Epithelial cell of prostate (primary cell): Measurements from ENCODE around the gene DDX31.

Experiments used
- DNase-seq: peaks from one replicate; pipeline ENCODE4 v3.0.0-alpha.2; 2011; ENCODE audit warnings: low read depth, low spot score
- H3K27ac ChIP-seq: fragments of 450-650 bp; 2 replicates; pipeline ENCODE4 v1.5.1; 2017; ENCODE audit warnings: mild to moderate bottlenecking

DDX31 gene

DNA sequence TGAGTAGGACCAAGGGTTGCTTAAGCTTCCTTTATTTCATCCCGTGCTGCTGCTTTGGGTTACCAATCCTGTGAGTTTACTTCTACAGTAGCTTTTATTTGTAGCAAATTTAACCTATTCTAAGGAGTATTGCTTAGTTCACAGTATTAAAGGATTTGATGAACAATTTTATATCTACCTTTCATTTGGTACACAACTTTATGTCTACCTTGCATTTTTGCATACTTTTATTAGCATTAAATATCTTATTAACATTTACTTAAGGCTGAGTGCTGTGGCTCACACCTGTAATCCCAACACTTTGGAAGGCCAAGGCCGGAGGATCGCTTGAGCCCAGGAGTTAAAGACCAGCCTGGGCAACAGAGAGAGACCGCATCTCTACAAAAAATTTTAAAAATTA lies 4.7 kb upstream of the DDX31 start:
- H3K27ac ChIP-seq: no peak overlapping the region
- DNase-seq: no peak

DNA sequence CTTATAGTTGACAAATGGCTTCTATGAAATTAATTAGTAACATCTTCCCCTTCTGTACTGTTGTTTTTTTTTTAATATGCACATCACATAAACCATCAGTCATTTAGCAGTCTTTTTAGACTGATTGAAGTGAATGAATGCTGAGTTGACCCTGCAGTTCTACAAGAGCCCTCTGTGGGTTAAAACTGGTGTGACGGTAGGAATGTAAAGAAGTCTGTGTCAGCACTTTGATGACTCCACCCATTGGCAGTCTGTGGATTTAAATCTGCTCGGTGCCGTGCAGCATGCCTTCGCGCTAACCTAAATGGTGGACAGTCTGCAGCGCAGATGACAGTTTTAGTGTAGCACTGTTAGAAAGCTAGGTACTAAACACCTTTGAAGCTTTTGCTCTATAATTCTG lies 3.6 kb upstream of the DDX31 start:
- H3K27ac ChIP-seq: peak overlapping the region; percentile 97
- no peak for DNase-seq

DNA sequence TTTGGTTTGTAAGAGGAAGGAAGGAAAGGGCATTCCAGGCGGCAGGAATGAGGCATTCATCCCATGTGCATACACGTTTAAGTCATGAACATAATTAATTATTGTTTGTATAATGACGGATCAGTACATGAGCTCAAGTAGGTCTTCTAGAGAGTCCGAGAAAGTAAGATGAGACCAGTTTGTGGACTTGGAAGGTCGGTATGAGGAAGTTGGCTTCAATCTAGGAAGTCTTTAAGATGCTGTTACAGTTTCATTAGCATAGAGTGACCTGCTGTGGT lies 2.6 kb upstream of the DDX31 start:
- no peak for DNase-seq
- peak overlapping the region; percentile 97 for H3K27ac ChIP-seq

DNA sequence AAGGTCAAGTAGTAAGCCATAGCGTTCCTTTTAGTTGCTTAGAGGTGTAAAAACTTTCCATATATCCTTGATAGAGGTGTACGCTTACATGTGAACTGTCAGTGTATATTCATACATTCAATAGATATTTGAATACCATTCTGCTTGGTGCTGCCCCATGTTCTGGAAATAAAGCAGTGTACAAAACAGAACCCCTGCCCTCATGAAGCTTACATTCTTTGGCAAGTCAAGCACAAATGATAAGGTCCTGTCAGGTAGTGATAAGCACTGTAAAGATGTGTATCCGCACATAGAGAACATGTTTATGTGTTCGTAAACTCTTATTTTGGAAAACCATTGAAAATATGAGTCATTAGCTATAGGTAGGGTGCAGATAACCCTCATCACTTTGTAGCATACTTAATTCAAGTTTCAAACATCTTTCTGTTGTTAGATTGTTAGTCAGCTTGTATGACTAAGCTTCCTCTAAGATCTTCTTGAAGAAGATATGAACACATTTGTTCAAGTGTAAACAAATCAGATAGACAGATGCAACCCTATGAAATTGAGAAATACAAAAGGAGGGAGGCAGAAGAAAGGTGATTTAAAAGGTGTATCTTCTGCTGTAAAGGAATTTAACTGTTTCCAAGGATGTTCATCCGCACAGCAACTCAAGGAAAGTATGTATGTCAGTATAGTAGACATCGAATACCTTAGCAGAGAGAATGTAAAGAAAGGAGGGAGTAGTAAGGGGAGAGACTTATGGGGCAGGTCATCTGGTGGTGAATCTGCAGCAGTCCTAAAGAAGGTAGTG lies 2.0 kb upstream of the DDX31 start:
- DNase-seq: no peak
- H3K27ac ChIP-seq: peak overlapping the region; percentile 97

DNA sequence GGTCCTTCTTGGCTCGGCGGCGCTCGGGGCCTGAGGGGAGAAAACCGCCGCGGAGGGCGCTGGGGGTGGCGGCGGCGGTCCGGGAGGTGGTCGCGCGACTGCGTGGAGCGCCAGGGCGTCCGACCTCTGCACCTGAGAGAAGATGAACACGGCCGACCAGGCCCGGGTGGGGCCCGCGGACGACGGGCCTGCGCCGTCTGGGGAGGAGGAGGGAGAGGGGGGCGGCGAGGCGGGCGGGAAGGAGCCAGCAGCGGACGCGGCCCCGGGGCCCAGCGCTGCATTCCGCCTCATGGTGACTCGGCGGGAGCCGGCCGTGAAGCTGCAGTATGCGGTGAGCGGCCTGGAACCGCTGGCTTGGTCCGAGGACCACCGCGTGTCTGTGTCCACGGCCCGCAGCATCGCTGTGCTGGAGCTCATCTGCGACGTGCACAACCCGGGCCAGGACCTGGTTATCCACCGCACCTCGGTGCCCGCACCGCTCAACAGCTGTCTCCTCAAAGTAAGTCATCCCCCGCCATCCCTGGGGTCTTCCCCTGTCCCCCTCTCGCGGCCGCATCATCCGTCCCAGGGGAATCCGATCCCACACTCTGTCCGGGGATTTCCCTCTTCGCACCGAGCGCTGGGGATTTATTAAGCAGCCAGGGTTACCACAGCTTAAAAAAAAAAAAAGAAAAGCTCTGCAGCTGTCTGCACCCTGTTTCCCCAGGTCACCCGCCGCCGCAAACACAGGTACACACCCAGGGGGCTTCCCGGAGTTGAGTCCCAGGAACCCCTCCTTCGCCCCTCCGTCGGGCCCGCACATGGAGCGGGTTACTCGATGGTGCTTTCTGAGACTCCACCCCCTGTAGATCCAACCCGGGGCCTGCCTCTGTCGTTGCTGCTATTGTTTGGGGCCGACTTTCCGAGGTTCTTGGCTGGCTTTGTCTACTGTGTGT lies 941 bp upstream of the DDX31 start, which contains the start of gene GTF3C4:
Gene GTF3C4, plus strand, starts transcription at position 8 of the 935 bp plus-strand sequence. Its CDS starts 135 bp downstream, at position 143.
- peak within 1 kb of the TSS; percentile 97 for H3K27ac ChIP-seq
- no peak for DNase-seq

DNA sequence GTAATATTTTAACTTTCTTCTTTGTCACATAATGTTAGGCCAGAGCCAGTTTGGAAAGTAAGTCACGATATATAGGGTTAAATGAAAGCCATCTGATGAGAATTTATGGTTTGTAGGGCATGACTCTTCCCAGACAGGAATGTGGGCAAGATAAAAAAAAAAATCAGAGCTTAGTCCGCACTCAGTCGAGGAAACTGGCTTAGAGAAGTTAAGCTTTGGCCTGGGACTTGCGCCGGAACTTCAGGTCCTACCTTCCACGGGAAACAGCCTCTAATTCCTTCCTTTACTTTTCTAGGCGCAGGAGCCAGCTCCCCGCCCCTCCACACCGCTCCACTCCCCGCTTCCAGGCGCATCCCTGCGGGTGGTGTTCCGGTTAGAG lies 475 bp downstream of the DDX31 start:
- DNase-seq: no peak
- H3K27ac ChIP-seq: peak overlapping the region; percentile 97

DNA sequence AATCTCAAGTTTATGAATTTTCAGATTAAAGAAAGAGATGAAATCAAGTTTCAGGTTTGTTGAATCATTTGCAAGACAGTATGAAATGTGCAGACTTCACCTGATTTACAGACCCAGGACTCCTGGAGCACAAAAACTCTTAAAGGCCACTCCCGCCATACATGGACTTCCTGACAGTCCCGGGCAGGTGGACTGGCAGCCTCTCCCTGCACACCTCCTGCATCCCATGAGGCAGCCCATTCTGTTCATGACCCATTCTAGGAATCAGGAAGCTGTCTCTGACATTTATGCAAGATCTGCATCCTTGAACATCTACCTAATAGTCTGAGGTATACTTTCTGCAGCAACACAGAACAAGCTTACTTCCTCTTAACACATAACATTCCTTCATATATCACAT lies 5.9 kb downstream of the DDX31 start:
- no peak for DNase-seq
- no peak overlapping the region for H3K27ac ChIP-seq

DNA sequence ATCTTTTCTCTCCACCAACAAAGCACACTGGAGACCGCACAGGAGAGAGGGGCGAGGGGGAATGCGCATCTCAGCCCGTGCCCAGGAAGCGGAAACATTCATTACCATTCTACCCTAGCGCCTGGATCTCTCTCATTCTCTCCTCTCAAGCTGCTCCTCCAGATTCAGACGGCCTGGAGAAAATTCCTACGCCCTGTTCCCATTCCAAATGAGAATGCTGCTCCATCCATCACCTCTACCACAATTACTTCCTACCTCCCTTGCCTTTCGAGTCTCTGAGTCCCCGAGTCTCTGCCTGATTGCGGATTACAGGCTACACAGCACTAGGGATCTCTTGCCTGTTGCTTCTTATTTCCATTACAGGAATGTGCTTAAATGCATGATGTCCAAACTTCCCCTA lies 6.7 kb downstream of the DDX31 start:
- no peak overlapping the region for H3K27ac ChIP-seq
- no peak for DNase-seq

DNA sequence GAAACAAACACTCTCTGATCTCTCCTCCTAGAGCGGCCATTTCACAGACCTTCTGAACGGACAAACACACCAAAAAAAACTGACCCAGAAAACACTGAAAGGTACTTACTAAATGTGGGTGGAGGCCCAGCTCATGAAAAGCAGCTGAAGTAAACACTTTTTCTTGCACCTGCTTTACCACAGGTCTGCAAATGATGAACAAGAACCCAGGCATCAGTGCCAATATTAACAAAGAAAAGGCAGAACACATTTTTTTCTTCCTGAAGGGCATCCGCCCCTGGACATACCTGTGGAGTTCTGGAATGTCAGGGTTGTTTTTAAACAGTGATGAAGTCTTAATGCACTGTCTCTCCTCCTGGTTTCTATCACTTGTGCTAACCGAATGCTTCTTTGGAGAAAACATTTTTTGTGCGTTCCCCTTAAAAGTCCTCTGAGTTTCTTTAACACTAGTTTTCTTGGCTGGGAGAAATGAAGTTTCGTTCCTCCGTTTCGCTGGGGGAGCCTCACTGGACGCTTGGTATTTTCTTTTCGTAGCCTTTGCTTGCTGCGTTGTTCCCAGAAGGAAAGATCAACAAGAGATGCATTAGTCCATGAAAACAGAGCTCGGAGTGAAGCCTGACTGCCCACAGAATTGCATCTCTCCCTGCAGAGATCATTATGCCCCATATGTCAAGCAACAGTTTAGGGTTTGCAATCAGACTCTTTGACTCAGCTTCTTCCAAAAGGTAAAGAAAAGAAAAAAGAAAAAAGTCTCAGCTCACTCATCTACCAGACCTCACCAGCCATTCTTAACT lies 7.4 kb downstream of the DDX31 start:
- no peak overlapping the region for H3K27ac ChIP-seq
- no peak for DNase-seq

DNA sequence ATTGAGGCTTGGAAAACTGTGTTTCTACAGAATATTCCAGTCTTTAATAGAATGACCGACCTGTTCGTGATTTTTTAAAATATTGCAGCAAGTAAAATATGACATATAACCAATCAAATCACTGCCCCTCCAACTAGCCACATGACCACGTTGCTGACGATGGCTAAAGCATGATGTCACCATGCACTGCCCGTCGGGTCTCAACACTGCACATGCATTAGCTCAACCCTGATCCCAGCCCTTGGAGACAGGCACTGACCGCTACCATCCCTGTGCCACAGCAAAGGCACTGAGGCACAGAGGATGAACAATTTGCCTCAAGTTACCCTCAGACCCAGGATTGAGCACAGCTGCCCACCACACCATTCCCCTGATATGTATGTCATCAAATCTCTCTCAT lies 13.5 kb downstream of the DDX31 start:
- DNase-seq: no peak
- H3K27ac ChIP-seq: no peak overlapping the region

DNA sequence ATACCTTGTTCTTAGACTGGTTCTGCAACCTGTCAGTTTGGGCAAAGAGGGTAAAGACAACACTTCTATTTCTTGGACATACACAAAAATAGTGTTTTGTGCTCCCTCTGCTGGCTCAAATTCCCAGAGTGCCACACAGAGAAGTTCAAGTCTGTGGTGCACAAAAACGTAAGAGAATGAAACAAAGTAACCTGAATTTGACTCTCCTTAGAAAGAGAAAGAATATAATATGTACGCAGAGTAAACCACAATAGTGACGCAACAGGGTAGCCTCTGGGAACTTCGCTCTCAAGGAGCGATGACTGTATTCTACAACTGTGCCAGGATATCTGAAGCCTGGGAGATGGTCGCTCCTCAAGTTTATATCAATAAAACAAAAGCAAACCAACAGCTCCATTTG lies 18.5 kb downstream of the DDX31 start:
- no peak for DNase-seq
- H3K27ac ChIP-seq: no peak overlapping the region

DNA sequence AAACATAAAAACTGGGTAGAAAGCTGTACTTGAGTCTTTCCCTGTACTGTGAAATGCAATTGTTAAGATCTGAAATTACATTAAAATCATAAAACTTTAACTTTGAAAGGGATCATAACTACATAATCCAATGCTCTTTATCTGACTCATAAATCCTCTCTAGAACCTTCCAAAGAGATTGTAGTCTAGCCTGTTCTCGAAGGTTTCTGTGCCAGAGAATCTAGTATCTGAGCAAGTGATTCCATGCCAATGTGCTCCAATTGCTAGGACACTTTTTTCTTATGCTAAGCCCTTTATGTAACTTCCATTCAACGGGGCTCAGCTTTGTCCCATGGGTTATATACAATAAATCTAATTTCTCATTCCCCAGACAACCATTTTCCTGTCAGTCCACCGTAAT lies 21.1 kb downstream of the DDX31 start:
- DNase-seq: no peak

DNA sequence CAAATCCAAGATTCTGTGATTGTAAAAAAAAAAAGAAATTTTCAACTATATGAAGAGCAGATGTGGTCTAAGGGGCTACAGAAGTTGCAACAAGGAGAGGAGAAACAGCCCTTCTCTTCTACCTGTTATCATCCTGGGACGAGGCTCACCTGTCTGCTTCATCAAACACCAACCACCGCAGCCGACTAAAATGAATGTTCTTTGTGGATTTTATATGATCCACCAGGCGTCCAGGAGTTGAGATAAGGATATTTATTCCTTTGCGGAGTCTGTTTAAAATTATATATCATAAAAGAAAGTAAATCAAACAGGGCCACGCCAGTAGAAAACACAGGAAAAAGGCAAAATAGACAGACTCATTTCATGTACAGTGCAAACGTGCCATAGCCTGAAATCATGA lies 21.5 kb downstream of the DDX31 start:
- no peak overlapping the region for H3K27ac ChIP-seq
- no peak for DNase-seq

More for the DNA sequence above, 21.1 kb downstream of the DDX31 start:
- no peak overlapping the region for H3K27ac ChIP-seq

DNA sequence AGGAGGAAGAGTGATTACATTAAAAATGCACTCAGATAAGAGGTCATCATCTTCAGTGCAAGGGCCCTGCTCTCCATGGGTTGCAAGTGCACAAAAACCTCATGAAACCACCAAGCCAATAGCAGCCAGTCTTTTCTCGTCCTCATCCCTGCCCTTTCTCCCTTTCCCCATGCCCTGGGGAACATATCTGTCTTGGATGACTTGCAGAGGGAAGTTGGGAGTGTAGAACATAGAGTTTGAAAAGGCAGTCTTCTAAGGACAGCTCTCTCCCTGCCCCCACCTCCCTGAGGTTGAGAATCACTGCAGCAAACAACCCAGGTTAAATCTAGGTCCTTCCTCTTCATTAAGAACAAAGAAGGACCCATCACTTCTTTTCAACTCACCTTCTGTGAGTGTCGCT lies 22.0 kb downstream of the DDX31 start:
- no peak for DNase-seq
- no peak overlapping the region for H3K27ac ChIP-seq

DNA sequence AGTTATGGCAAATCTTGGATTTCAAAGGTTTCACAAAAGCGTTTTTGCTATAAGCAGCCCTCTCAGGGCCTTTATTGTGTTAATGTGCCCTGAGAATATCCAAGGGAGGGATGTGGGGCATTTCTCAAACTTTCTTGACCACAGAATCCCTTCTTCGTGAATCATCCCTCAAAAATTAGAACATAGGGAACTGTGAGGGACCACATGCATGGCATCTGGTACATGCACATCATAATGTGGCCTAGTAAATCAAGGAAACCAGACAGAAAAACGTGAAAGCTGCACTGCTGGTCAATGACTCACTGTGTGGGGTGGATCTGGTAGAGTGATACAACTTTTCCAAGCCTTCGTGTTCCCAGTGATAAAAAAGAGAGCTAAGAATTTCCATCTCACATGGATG lies 22.4 kb downstream of the DDX31 start:
- DNase-seq: no peak
- H3K27ac ChIP-seq: no peak overlapping the region

DNA sequence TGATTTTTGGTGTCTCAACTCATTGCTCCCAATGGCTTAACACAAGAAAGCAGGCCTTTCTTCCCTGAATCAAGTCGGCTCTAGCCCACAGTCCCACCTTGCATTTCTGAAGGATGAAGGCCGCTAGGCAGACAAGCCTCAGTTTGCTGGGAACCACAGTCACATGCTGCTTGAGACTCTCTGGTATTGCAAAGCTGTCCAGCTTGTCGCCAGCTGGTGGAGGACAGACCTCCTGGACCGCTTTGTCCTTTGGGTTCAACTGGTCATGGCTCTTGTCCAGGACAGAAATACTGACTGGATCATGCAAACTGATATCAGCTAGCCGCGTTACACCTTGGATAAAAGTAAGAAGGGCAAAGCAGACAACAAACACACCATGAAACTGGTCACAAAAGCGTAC lies 23.1 kb downstream of the DDX31 start:
- DNase-seq: no peak
- H3K27ac ChIP-seq: no peak overlapping the region

DNA sequence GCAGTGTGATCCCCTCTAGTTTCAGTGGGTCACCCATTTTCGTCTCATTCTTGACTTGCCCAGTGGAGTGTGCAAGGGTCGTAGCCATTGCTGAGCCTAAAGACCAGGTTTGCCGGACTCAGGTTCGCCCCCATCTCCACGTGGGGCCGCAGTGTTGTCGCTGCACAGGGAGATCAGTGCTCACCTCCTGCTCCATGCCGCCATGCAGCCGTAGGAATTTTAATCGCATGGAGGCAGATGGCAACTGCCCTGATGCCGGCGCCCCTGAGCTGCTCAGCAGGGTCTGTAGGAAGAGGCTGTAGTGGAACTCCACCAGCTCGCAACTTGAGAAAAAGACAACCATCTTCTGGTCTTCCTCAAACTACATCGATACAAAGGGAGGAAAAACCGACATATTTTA lies 24.1 kb downstream of the DDX31 start:
- H3K27ac ChIP-seq: no peak overlapping the region

DNA sequence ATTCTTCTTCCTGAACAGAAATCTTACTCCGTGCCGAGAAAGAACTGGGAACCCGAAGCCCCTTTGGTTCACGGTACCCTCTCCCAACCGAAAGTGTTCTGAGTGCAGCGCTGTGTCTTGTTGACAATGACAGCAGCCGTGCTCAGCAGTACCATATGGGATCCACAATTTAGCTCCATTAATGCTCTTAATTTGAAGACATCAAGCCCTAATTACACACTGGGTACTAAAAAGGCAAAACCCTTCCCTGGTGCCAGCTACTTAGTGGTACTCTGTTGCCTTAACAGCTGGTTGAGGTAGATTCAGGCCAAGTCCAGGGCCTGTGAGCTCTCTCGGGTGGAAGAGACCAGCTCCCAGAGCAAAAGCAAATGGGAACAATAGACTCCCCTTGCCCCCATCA lies 24.5 kb downstream of the DDX31 start:
- H3K27ac ChIP-seq: no peak overlapping the region
- DNase-seq: no peak

More for the DNA sequence above, 24.1 kb downstream of the DDX31 start:
- DNase-seq: no peak

DNA sequence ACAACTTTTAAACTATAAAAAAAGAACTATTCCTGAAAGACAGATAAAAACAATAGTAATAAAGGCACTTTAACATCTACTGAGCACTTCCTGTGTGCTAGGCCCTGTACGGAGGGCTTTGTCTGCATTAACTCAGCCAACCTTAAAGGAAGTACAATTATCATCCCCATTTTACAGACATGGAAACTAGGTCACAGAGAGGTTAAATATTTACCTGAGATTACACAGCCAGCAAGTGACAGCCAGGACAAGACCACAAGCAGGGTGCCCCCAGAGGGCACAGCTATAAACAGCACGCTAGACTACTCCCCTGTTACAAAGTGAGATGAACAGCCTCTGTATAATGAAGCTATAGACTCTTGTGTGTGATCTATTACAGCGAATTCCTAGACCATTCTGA lies 25.5 kb downstream of the DDX31 start:
- DNase-seq: no peak
- H3K27ac ChIP-seq: no peak overlapping the region

DNA sequence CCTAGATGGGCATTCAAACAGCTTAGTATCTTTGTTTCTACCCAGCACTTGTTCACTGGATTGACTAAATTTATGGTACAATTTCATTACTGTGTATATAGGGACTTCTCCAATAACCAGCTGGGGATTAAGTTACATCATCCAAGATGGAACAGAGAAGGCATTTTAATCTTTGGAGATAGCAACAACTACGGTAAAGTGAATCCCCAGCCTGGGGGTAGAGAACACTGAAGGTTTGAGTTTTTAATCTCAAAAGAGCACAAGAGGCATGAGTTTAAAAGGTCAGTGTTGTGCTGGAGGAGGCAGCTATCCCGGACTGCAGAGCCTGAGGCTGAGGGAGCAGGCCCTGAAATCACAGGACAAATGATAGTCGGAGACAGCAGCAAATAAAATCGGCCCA lies 28.6 kb downstream of the DDX31 start:
- no peak overlapping the region for H3K27ac ChIP-seq
- DNase-seq: no peak

DNA sequence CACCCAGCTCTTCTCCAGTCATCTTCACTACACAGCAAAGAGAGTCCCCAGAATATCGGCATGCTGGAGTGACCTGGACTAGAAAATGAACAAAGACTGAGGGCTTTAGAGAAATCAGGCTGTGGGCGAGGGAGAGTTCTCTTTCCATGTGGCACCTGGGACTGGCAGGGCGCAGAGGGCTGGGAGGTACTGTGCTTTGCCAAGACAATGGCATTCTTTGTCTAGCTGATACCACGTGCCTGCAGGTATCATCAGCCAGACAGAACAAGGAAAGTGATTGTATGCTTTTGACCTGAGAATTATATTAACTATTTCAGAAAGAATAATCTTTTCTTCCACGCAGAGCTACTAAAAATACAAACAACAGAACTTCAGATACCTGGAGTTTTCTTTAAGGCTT lies 30.5 kb downstream of the DDX31 start:
- DNase-seq: no peak
- no peak overlapping the region for H3K27ac ChIP-seq
